Fibroblast of skin of left quadriceps (primary cell): ENCODE measurements around the gene PIP5K1B.

Source experiments
- DNase-seq, 2 experiments: peaks; one replicate each; pipeline ENCODE4 v3.0.0-alpha.2; 2013; ENCODE audit warnings: low read depth in 2 of 2

PIP5K1B gene

DNA sequence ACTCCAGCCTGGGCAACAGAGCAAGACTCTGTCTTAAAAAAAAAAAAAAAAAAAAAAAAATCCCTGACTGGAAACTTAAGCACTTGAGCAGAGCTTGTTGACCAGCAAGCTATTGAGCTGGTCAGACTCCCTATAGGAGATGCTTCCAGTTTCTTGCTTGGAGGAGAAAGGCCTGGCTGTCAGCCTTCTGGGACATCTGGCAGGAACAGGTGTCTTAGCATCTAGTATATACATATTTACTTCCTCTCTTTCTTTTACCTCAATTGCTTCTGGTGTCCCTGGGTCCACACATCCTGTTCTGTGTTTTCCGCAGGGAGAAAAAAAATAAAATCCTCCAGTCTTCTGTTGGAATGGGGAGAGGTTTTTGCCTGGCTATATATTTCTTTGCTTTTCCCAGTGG, 248.7 kb downstream of the PIP5K1B start:
- no peak for DNase-seq

DNA sequence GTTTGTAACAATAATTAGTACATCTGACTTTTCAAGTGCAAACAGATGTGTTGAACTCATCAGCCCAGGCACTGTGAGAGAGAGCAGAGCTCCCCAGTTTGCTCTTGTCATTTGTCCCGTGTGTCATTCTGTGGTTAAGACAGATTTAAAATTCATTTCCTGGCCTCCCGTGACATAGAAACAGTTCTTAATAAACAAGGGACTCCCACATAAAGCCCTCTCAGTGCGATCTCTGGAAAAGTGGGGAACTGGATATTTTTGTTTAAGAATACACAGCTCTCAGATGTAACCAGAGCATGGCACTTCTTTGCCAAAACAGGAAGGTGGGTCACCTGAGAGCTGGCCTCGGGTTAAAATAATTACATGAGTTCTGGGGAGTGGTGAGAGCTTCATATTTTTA, 250.3 kb downstream of the PIP5K1B start:
- no peak for DNase-seq

DNA sequence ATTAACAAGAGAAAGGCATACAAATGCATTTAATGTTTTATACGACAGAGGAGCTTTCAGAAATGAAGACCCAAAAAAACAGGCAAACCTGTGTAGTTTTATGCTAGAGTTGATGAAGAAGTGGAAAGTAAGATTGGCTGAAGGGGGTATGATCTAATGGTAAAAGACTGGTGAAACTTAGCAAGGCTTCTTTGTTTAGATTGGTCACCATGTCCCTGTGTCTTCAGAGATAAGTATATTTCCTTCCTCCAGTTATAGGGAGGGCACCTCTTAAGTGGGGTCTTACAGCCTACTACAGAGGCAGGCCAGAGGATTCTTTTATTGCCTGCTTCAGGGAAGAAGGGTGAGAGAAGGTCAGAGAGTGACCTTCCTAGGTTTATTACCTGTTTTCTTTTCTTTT, 252.4 kb downstream of the PIP5K1B start:
- DNase-seq: no peak

GRCh38 chr9:68961587-68961986, 256.5 kb downstream of the PIP5K1B start:
- no peak for DNase-seq

GRCh38 chr9:68963416-68963815, 258.4 kb downstream of the PIP5K1B start:
- no peak for DNase-seq

DNA sequence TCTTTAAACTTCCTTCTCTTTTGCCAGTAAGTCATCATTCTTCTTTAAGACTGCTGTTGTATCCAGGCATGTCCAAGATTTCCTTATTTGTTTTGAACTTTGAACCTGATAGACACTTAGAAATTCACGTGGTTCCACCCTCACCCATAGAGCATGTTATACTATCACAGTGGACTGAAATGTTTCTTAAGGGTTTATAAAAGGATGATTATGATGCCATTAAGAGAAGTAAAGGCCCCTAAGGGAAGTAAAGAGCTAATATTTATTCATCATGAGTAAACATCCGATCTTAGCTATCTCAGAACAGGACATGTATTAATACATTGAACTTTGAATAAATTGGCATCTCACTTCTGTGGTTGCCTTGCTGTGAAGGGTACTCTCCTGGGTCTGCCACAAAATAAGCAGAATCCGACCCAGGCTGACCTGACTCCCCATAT, 259.1 kb downstream of the PIP5K1B start:
- no peak for DNase-seq

DNA sequence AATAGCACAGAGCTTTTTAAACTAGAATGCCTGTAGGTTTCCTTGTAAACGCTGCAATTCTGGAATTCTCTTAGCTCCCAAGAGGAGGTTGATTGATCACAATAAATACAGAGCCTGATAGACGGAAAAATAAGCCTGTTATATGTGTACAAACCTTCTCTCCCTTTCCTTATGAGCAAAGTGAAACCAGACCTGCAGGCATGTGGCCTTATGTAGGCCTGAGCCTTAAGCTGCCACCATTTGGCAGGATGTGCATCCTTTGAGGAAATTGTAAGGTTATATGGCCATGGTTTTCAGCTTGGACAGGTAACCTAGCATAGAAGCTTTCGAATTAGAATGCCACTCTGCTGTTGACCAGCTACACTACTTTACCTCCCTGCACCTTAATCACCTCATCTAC, 259.7 kb downstream of the PIP5K1B start:
- no peak for DNase-seq

GRCh38 chr9:68966496-68966944, 261.5 kb downstream of the PIP5K1B start:
- no peak for DNase-seq

- DNase-seq: no peak
Measured at GRCh38 chr9:68967800-68968199, 262.8 kb downstream of the PIP5K1B start.

- DNase-seq: no peak
Measured at GRCh38 chr9:68969538-68969937, 264.5 kb downstream of the PIP5K1B start.

- no peak for DNase-seq
Measured at GRCh38 chr9:68970151-68970550, 265.1 kb downstream of the PIP5K1B start.

- DNase-seq: no peak
Measured at GRCh38 chr9:68973619-68974018, 268.6 kb downstream of the PIP5K1B start.

- DNase-seq: no peak
Measured at GRCh38 chr9:68974431-68974830, 269.4 kb downstream of the PIP5K1B start.

GRCh38 chr9:68974901-68975300, 269.9 kb downstream of the PIP5K1B start:
- no peak for DNase-seq

- DNase-seq: no peak
Measured at GRCh38 chr9:68975365-68976043, 270.5 kb downstream of the PIP5K1B start.

GRCh38 chr9:68978066-68978465, 273.0 kb downstream of the PIP5K1B start:
- DNase-seq: no peak

GRCh38 chr9:68978501-68978900, 273.5 kb downstream of the PIP5K1B start:
- no peak for DNase-seq

GRCh38 chr9:68979538-68980314, 274.7 kb downstream of the PIP5K1B start:
- no peak for DNase-seq

DNA sequence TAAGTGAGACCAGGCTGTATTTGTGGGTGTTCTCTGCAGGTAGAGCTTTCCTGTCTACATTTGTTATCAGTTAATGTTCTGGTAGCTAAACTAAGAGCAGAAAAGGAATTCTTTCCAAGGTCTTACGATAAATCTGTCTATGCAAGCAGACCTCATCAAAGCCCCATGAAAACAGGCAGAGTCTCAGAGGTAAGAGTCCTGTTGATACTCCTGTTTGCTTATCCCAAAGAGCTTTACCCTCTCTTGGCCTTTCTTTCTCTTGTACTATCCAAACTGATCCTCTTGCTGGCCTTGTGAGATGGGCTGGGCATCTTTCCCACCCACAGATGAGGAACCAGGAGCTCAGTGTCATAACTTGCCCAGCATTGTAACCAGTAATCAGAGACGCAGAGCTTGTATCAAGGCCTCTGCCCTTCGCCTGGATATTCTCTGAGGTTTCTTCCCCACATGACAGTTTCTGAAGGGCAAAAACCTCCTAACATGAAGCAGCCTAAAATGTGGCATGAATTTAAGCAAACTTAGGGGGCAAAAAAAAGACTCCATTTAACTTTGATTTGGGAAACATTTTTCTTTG, 275.4 kb downstream of the PIP5K1B start:
- no peak for DNase-seq

- DNase-seq: peak in 1 of 2 experiments; percentile 1
Measured at GRCh38 chr9:68981789-68982188, 276.7 kb downstream of the PIP5K1B start.

GRCh38 chr9:68983008-68983411, 278.0 kb downstream of the PIP5K1B start:
- no peak for DNase-seq

GRCh38 chr9:68983522-68984424, 278.7 kb downstream of the PIP5K1B start:
- no peak for DNase-seq
